H9 (cell line): ENCODE measurements around the gene NRG3. TPM values are rescaled to one million over a fixed set of nuclear protein-coding genes. Genes with fewer than 3 reads are reported as not detected.

Experiments used
- DNase-seq: peaks from one replicate; pipeline ENCODE4 v3.0.0-alpha.2; 2017
- H2AFZ ChIP-seq: one replicate; pipeline ENCODE4 v1.6.1; 2013; ENCODE audit warnings: mild to moderate bottlenecking, low read length, control low read depth, moderate library complexity
- H2AK5ac ChIP-seq: 2 replicates; pipeline ENCODE4 v1.6.1; 2013; ENCODE audit warnings: low read length, control low read depth, mixed read lengths; ENCODE audit not compliant: insufficient read length
- H2BK120ac ChIP-seq: one replicate; pipeline ENCODE4 v1.6.1; 2013; ENCODE audit warnings: low read depth, mild to moderate bottlenecking, low read length, control low read depth, inconsistent platforms; ENCODE audit not compliant: poor library complexity, severe bottlenecking
- H2BK12ac ChIP-seq: 2 replicates; pipeline ENCODE4 v1.6.1; 2013; ENCODE audit warnings: low read length, control low read depth, mixed read lengths, low read depth; ENCODE audit not compliant: insufficient read length
- H2BK15ac ChIP-seq: 2 replicates; pipeline ENCODE4 v1.6.1; 2013; ENCODE audit warnings: low read depth, low read length, control low read depth
- H2BK20ac ChIP-seq: one replicate; pipeline ENCODE4 v1.6.1; 2013; ENCODE audit warnings: low read depth, mild to moderate bottlenecking, low read length, control low read depth, inconsistent platforms; ENCODE audit not compliant: poor library complexity, severe bottlenecking
- H2BK5ac ChIP-seq: 2 replicates; pipeline ENCODE4 v1.6.1; 2013; ENCODE audit warnings: low read length, control low read depth, mixed read lengths; ENCODE audit not compliant: insufficient read length
- H3K14ac ChIP-seq: 2 replicates; pipeline ENCODE4 v1.6.1; 2013; ENCODE audit warnings: low read length, control low read depth; ENCODE audit not compliant: insufficient read depth
- H3K18ac ChIP-seq: 2 replicates; pipeline ENCODE4 v1.6.1; 2013; ENCODE audit warnings: low read depth, mild to moderate bottlenecking, mixed read lengths, low read length, control low read depth; ENCODE audit not compliant: insufficient read length
- H3K23ac ChIP-seq: 2 replicates; pipeline ENCODE4 v1.6.1; 2013; ENCODE audit warnings: low read length, control low read depth, mixed read lengths, low read depth; ENCODE audit not compliant: insufficient read length
- H3K23me2 ChIP-seq: 2 replicates; pipeline ENCODE4 v1.6.1; 2013; ENCODE audit warnings: low read depth, mild to moderate bottlenecking, mixed read lengths, low read length, control low read depth; ENCODE audit not compliant: insufficient read length, poor library complexity, severe bottlenecking
- H3K27ac ChIP-seq: 2 replicates; pipeline ENCODE4 v1.5.1; 2013; ENCODE audit warnings: low read length, control low read depth, mixed read lengths, low read depth; ENCODE audit not compliant: insufficient read length
- H3K27me3 ChIP-seq: 2 replicates; pipeline ENCODE4 v1.6.1; 2013; ENCODE audit warnings: low read length, control low read depth, inconsistent platforms; ENCODE audit not compliant: insufficient read depth
- H3K4ac ChIP-seq: 2 replicates; pipeline ENCODE4 v1.6.1; 2013; ENCODE audit warnings: low read depth, mild to moderate bottlenecking, control low read depth, inconsistent platforms, low read length, moderate library complexity
- H3K4me1 ChIP-seq: 2 replicates; pipeline ENCODE4 v1.6.1; 2013; ENCODE audit warnings: low read length, control low read depth, inconsistent platforms; ENCODE audit not compliant: insufficient read depth
- H3K4me2 ChIP-seq: 2 replicates; pipeline ENCODE4 v1.6.1; 2013; ENCODE audit warnings: low read length, control low read depth, mixed read lengths; ENCODE audit not compliant: insufficient read length, insufficient read depth
- H3K56ac ChIP-seq: 2 replicates; pipeline ENCODE4 v1.6.1; 2013; ENCODE audit warnings: low read depth, mild to moderate bottlenecking, mixed read lengths, low read length, control low read depth; ENCODE audit not compliant: insufficient read length
- H3K79me1 ChIP-seq: 2 replicates; pipeline ENCODE4 v1.6.1; 2013; ENCODE audit warnings: low read depth, mild to moderate bottlenecking, moderate library complexity, low read length, control low read depth, inconsistent platforms; ENCODE audit not compliant: insufficient read depth, poor library complexity, severe bottlenecking
- H3K79me2 ChIP-seq: 2 replicates; pipeline ENCODE4 v1.6.1; 2013; ENCODE audit warnings: low read length, control low read depth, inconsistent platforms; ENCODE audit not compliant: insufficient read depth
- H3K9ac ChIP-seq: 2 replicates; pipeline ENCODE4 v1.6.1; 2013; ENCODE audit warnings: low read length, control low read depth, mixed read lengths; ENCODE audit not compliant: insufficient read length; ENCODE audit errors: extremely low read depth
- H3K9me3 ChIP-seq: one replicate; pipeline ENCODE4 v1.6.1; 2013; ENCODE audit warnings: low read depth, low read length, inconsistent platforms; ENCODE audit not compliant: control insufficient read depth
- H3T11ph ChIP-seq: one replicate; pipeline ENCODE4 v1.6.1; 2013; ENCODE audit warnings: mild to moderate bottlenecking, low read length, control low read depth, inconsistent platforms
- H4K20me1 ChIP-seq: one replicate; pipeline ENCODE4 v1.6.1; 2013; ENCODE audit not compliant: control insufficient read depth, insufficient read length, insufficient read depth
- H4K5ac ChIP-seq: 2 replicates; pipeline ENCODE4 v1.6.1; 2013; ENCODE audit warnings: low read depth, mild to moderate bottlenecking, mixed read lengths, low read length, control low read depth; ENCODE audit not compliant: insufficient read length
- H4K8ac ChIP-seq: replicated peaks from 2 replicates; pipeline ENCODE4 v1.6.1; 2013; ENCODE audit warnings: low read length, control low read depth, mixed read lengths, low read depth; ENCODE audit not compliant: insufficient read length
- H4K91ac ChIP-seq: 2 replicates; pipeline ENCODE4 v1.6.1; 2013; ENCODE audit warnings: low read depth, mild to moderate bottlenecking, moderate library complexity, mixed read lengths, low read length, control low read depth; ENCODE audit not compliant: insufficient read length
- H3K27ac Mint-ChIP-seq, 3 experiments: 2 replicates in 2 of 3; 3 replicates in 1 of 3; pipeline ENCODE4 v1.8.0; 2020 to 2021; ENCODE audit warnings: mixed read lengths in 3 of 3, mild to moderate bottlenecking in 1 of 3, moderate library complexity in 1 of 3
- H3K27me3 Mint-ChIP-seq: 2 replicates; pipeline ENCODE4 v1.8.0; 2021; ENCODE audit warnings: low read depth, mild to moderate bottlenecking, moderate library complexity, mixed read lengths
- H3K36me3 Mint-ChIP-seq, 3 experiments: 2 replicates in 2 of 3; 3 replicates in 1 of 3; pipeline ENCODE4 v1.8.0; 2020 to 2021; ENCODE audit warnings: low read depth in 3 of 3, mixed read lengths in 3 of 3; ENCODE audit not compliant: insufficient read depth in 1 of 3
- H3K4me1 Mint-ChIP-seq, 2 experiments: 2 replicates each; pipeline ENCODE4 v1.8.0; 2020; ENCODE audit warnings: mixed read lengths in 2 of 2
- H3K4me3 Mint-ChIP-seq, 2 experiments: 2 replicates in 1 of 2; 3 replicates in 1 of 2; pipeline ENCODE4 v1.8.0; 2020 to 2021; ENCODE audit warnings: mild to moderate bottlenecking in 2 of 2, mixed read lengths in 2 of 2, moderate library complexity in 1 of 2
- H3K9me3 Mint-ChIP-seq, 2 experiments: 2 replicates in 1 of 2; 3 replicates in 1 of 2; pipeline ENCODE4 v1.8.0; 2020; ENCODE audit warnings: mild to moderate bottlenecking in 2 of 2, mixed read lengths in 2 of 2, moderate library complexity in 1 of 2
- total RNA-seq: library from RNA; stranded (reverse); gene quantifications from 2 replicates; pipeline ENCODE4 v1.2.1, GENCODE V29; 2021
- TF ChIP-seq, protein P1 (sequence below): fragments of 200-600 bp; sonication (generic); conservative IDR thresholded peaks from 3 replicates; pipeline ENCODE4 v1.8.0; 2021; ENCODE audit warnings: antibody characterized with exemption, mild to moderate bottlenecking

NRG3 gene
- total RNA-seq, 1 experiment from 2014 or later: 1.6 TPM

DNA sequence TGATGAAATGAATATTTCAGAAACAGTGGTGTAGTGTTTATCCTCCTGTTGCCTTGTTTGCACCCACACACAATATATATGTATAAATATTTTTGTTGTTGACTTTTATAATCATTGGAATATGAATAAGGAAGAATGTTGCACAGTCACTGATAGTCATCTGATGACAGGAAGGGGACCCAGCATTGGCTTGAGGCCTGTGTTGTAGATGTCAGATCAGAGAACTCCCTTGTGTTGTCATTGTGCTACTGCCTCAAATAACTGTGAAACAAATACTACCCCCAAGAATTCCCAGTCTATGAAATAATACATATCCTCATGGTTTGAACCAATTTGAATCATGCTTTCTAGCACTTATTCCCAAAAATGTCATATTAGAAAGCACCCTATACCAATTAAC, 84.0 kb downstream of the NRG3 start:
- peaks cover 0 to 2% of the 10 kb centered on the region in 2 experiments; a peak in 1 of 4 replicates for H3K4me1 Mint-ChIP-seq
- no peak overlapping the region for H3K4ac ChIP-seq
- no peak overlapping the region for H2BK12ac ChIP-seq
- H3K4me3 Mint-ChIP-seq: no peak overlapping the region
- no peak overlapping the region for H3K27ac ChIP-seq
- no peaks in the 10 kb centered on the region for H3K4me1 ChIP-seq
- no peak overlapping the region for H2BK120ac ChIP-seq
- DNase-seq: no peak
- no peak overlapping the region for H3K9ac ChIP-seq
- no peak overlapping the region for H2BK15ac ChIP-seq
- H2BK5ac ChIP-seq: no peak overlapping the region
- no peak overlapping the region for H3K14ac ChIP-seq
- H3T11ph ChIP-seq: no peak overlapping the region
- no peak overlapping the region for H2AK5ac ChIP-seq
- no peaks in the 10 kb centered on the region for H3K27me3 Mint-ChIP-seq
- no peak overlapping the region for H3K18ac ChIP-seq
- no peaks in the 10 kb centered on the region; a peak in 1 of 5 replicates for H3K9me3 Mint-ChIP-seq
- H2AFZ ChIP-seq: no peak overlapping the region
- no peaks in the 10 kb centered on the region for H3K79me2 ChIP-seq
- H4K5ac ChIP-seq: no peak overlapping the region
- no peak overlapping the region for H2BK20ac ChIP-seq
- H3K79me1 ChIP-seq: no peaks in the 10 kb centered on the region
- H3K27ac Mint-ChIP-seq: no peak overlapping the region
- H3K23me2 ChIP-seq: no peaks in the 10 kb centered on the region
- no peak overlapping the region for H3K4me2 ChIP-seq
- H4K91ac ChIP-seq: no peak overlapping the region
- no peaks in the 10 kb centered on the region for H3K9me3 ChIP-seq
- no peak overlapping the region for H3K23ac ChIP-seq
- no peak overlapping the region for H3K56ac ChIP-seq
- TF ChIP-seq, protein P1, sequence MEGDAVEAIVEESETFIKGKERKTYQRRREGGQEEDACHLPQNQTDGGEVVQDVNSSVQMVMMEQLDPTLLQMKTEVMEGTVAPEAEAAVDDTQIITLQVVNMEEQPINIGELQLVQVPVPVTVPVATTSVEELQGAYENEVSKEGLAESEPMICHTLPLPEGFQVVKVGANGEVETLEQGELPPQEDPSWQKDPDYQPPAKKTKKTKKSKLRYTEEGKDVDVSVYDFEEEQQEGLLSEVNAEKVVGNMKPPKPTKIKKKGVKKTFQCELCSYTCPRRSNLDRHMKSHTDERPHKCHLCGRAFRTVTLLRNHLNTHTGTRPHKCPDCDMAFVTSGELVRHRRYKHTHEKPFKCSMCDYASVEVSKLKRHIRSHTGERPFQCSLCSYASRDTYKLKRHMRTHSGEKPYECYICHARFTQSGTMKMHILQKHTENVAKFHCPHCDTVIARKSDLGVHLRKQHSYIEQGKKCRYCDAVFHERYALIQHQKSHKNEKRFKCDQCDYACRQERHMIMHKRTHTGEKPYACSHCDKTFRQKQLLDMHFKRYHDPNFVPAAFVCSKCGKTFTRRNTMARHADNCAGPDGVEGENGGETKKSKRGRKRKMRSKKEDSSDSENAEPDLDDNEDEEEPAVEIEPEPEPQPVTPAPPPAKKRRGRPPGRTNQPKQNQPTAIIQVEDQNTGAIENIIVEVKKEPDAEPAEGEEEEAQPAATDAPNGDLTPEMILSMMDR: no peak
- H4K8ac ChIP-seq: no peak overlapping the region
- no peaks in the 10 kb centered on the region; a peak in 1 of 7 replicates for H3K36me3 Mint-ChIP-seq
- no peaks in the 10 kb centered on the region for H4K20me1 ChIP-seq
- no peaks in the 10 kb centered on the region for H3K27me3 ChIP-seq
